ENCODE measurements around the gene PNCK.

Gene PNCK

GRCh38 chrX:153625271-153626024, 48.2 kb downstream of the PNCK start:
- DNase-seq, result no peak

- no peak for DNase-seq
Observed at GRCh38 chrX:153624196-153625091, 49.2 kb downstream of the PNCK start.

GRCh38 chrX:153623310-153624029, 50.1 kb downstream of the PNCK start:
- DNase-seq, result no peak

GRCh38 chrX:153622661-153623309, 50.8 kb downstream of the PNCK start:
- DNase-seq, result no peak

GRCh38 chrX:153621949-153622598, 51.5 kb downstream of the PNCK start:
- no peak for DNase-seq

- no peak for DNase-seq
Observed at GRCh38 chrX:153620576-153620975, 53.0 kb downstream of the PNCK start.
